Osteocyte (in vitro differentiated cells): ENCODE measurements around the gene POLN. TPM values are rescaled to one million over a fixed set of nuclear protein-coding genes. Genes with fewer than 3 reads are reported as not detected.
"Not testable (repeated sequence)": the region's sequence is repeated elsewhere in the genome, so short reads cannot be mapped to it uniquely, and the experiment has no call there.

ENCODE experiments used
- DNase-seq: peaks from one replicate; pipeline ENCODE4 v3.0.0; 2021; ENCODE audit warnings: mixed read lengths; ENCODE audit not compliant: unreplicated experiment; ENCODE audit errors: extremely low spot score
- H3K27ac Mint-ChIP-seq: one replicate; pipeline ENCODE4 v1.8.0; 2021; ENCODE audit warnings: mild to moderate bottlenecking, mixed read lengths; ENCODE audit not compliant: unreplicated experiment
- H3K27me3 Mint-ChIP-seq: one replicate; pipeline ENCODE4 v1.8.0; 2021; ENCODE audit warnings: mixed read lengths; ENCODE audit not compliant: unreplicated experiment
- H3K36me3 Mint-ChIP-seq: one replicate; pipeline ENCODE4 v1.8.0; 2021; ENCODE audit warnings: mixed read lengths; ENCODE audit not compliant: unreplicated experiment
- H3K4me1 Mint-ChIP-seq: one replicate; pipeline ENCODE4 v1.8.0; 2021; ENCODE audit warnings: mixed read lengths; ENCODE audit not compliant: unreplicated experiment
- H3K4me3 Mint-ChIP-seq: one replicate; pipeline ENCODE4 v1.8.0; 2021; ENCODE audit warnings: mild to moderate bottlenecking, moderate library complexity, mixed read lengths; ENCODE audit not compliant: unreplicated experiment
- H3K9me3 Mint-ChIP-seq: one replicate; pipeline ENCODE4 v1.8.0; 2021; ENCODE audit warnings: mixed read lengths; ENCODE audit not compliant: unreplicated experiment
- total RNA-seq: library from RNA; stranded (reverse); gene quantifications from 2 replicates; pipeline ENCODE4 v1.2.1, GENCODE V29; 2021
- TF ChIP-seq, protein P1 (sequence below): fragments of 200-600 bp; sonication (generic); IDR thresholded peaks from 2 replicates; pipeline ENCODE4 v1.5.0; 2021; ENCODE audit warnings: antibody characterized with exemption, mild to moderate bottlenecking, moderate library complexity

Gene POLN
- total RNA-seq, 1 donor from 2014 or later = 4.2 TPM

- Mint-ChIP-seq H3K4me3 (no peak overlapping the region), H3K4me1 (peaks cover 4% of the 10 kb centered on the region), H3K27me3 (no peaks in the 10 kb centered on the region), H3K36me3 (no peaks in the 10 kb centered on the region), H3K27ac (no peak overlapping the region), H3K9me3 (no peaks in the 10 kb centered on the region)
- no peak for DNase-seq
- TF ChIP-seq, protein P1, sequence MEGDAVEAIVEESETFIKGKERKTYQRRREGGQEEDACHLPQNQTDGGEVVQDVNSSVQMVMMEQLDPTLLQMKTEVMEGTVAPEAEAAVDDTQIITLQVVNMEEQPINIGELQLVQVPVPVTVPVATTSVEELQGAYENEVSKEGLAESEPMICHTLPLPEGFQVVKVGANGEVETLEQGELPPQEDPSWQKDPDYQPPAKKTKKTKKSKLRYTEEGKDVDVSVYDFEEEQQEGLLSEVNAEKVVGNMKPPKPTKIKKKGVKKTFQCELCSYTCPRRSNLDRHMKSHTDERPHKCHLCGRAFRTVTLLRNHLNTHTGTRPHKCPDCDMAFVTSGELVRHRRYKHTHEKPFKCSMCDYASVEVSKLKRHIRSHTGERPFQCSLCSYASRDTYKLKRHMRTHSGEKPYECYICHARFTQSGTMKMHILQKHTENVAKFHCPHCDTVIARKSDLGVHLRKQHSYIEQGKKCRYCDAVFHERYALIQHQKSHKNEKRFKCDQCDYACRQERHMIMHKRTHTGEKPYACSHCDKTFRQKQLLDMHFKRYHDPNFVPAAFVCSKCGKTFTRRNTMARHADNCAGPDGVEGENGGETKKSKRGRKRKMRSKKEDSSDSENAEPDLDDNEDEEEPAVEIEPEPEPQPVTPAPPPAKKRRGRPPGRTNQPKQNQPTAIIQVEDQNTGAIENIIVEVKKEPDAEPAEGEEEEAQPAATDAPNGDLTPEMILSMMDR = no peak
These were observed 24.2 kb downstream of the POLN start for GRCh38 chr4:2217726-2218125.

DNA sequence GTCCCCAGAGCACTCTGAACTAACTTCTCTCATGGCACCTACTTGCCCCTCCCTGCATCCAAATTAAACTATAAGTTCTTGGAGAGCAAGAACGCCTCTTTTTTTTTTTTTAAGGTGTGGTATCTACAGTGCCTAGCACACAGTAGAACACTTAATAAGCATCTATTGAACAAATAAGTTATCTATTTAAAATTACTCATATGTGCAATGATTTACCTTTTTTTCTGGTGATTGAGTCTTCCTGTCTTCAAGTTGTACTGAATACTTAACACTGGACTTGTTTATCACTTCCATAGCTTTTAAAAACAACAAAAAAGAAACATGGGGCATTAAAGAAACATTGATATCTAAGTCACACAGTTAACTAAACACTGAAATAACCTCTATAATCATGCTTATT, 29.1 kb downstream of the POLN start:
- DNase-seq = no peak
- no peaks in the 10 kb centered on the region for H3K4me1 Mint-ChIP-seq

DNA sequence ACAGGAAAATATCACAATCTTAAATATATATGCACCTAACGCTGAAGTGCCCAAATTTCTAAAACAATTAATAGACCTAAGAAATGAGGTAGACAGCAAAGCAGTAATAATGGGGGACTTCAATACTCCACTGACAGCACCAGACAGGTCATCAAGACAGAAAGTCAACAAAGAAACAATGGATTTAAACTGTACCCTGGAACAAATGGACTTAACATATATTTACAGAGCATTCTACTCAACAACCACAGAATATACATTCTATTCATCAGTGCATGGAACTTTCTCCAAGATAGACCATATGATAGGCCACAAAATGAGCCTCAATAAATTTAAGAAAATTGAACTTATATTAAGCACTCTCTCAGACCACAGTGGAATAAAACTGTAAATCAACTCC, 39.1 kb downstream of the POLN start:
- H3K4me3 Mint-ChIP-seq, H3K27me3 Mint-ChIP-seq, H3K4me1 Mint-ChIP-seq, DNase-seq, H3K9me3 Mint-ChIP-seq, H3K27ac Mint-ChIP-seq: not testable (repeated sequence)
- H3K36me3 Mint-ChIP-seq = peaks cover 11% of the 10 kb centered on the region

More for the DNA sequence above, 29.1 kb downstream of the POLN start:
- no peaks in the 10 kb centered on the region for H3K27me3 Mint-ChIP-seq
- TF ChIP-seq, protein P1 = no peak
- no peaks in the 10 kb centered on the region for H3K9me3 Mint-ChIP-seq
- no peak overlapping the region for H3K27ac Mint-ChIP-seq
- H3K4me3 Mint-ChIP-seq = no peak overlapping the region
- H3K36me3 Mint-ChIP-seq = peaks cover 9% of the 10 kb centered on the region

GRCh38 chr4:2194496-2194895, 47.4 kb downstream of the POLN start:
- Mint-ChIP-seq H3K4me1 (no peaks in the 10 kb centered on the region), H3K36me3 (peaks cover 26% of the 10 kb centered on the region), H3K9me3 (peaks cover 7% of the 10 kb centered on the region), H3K27me3 (no peaks in the 10 kb centered on the region), H3K4me3 (no peak overlapping the region), H3K27ac (no peak overlapping the region)
- no peak for DNase-seq
- TF ChIP-seq, protein P1 = no peak

- Mint-ChIP-seq H3K27me3 (no peaks in the 10 kb centered on the region), H3K4me3 (no peak overlapping the region), H3K4me1 (no peaks in the 10 kb centered on the region), H3K36me3 (peaks cover 24% of the 10 kb centered on the region), H3K27ac (no peak overlapping the region), H3K9me3 (no peaks in the 10 kb centered on the region)
- DNase-seq = no peak
- TF ChIP-seq, protein P1 = no peak
These were observed 48.6 kb downstream of the POLN start for GRCh38 chr4:2193326-2193725.

GRCh38 chr4:2186865-2187172, 55.1 kb downstream of the POLN start:
- no peaks in the 10 kb centered on the region for H3K27me3 Mint-ChIP-seq
- H3K9me3 Mint-ChIP-seq = peaks cover 20% of the 10 kb centered on the region
- no peaks in the 10 kb centered on the region for H3K4me1 Mint-ChIP-seq
- peaks cover 22% of the 10 kb centered on the region for H3K36me3 Mint-ChIP-seq
- DNase-seq = no peak
- H3K27ac Mint-ChIP-seq = no peak overlapping the region
- no peak overlapping the region for H3K4me3 Mint-ChIP-seq
- TF ChIP-seq, protein P1 = no peak
